OCI-LY3 (cell line): Measurements from ENCODE around the gene HMGXB4.

ENCODE experiments used
- H2AFZ ChIP-seq: fragments of 200-600, 300-600 bp; shearing (Covaris generic); 2 replicates; pipeline ENCODE4 v1.6.0; 2014; ENCODE audit warnings: antibody characterized with exemption, low read depth, low read length
- H3K27ac ChIP-seq: fragments of 200-600, 300-600 bp; sonication (generic); 2 replicates; pipeline ENCODE4 v1.5.1; 2014; ENCODE audit warnings: mild to moderate bottlenecking, low read length, moderate library complexity, mixed read lengths
- H3K27me3 ChIP-seq: fragments of 200-600, 300-600 bp; sonication (generic); 2 replicates; pipeline ENCODE4 v1.6.1; 2014; ENCODE audit warnings: low read depth, low read length, mixed read lengths
- H3K36me3 ChIP-seq: fragments of 200-600, 300-600 bp; sonication (generic); replicated peaks from 2 replicates; pipeline ENCODE3; 2014; ENCODE audit warnings: low read depth, low read length, mixed read lengths
- H3K4me1 ChIP-seq: fragments of 300-600, 200-600 bp; sonication (generic); 2 replicates; pipeline ENCODE4 v1.6.1; 2014; ENCODE audit warnings: low read length, mixed read lengths
- H3K4me2 ChIP-seq: fragments of 200-600, 300-600 bp; sonication (generic); 2 replicates; pipeline ENCODE4 v1.6.1; 2014; ENCODE audit warnings: low read length, mixed read lengths
- H3K4me3 ChIP-seq: fragments of 300-600, 200-600 bp; sonication (generic); 2 replicates; pipeline ENCODE4 v1.5.1; 2014; ENCODE audit warnings: antibody characterized with exemption, mild to moderate bottlenecking, low read length, moderate library complexity
- H3K79me2 ChIP-seq: fragments of 300-600, 200-600 bp; shearing (Covaris generic); 2 replicates; pipeline ENCODE4 v1.6.1; 2014; ENCODE audit warnings: mild to moderate bottlenecking, low read length, mixed read lengths
- H3K9ac ChIP-seq: fragments of 300-600, 200-600 bp; shearing (Covaris generic); 2 replicates; pipeline ENCODE4 v1.6.0; 2014; ENCODE audit warnings: mild to moderate bottlenecking, low read length, moderate library complexity
- H3K9me3 ChIP-seq: fragments of 200-600, 300-600 bp; shearing (Covaris generic); 2 replicates; pipeline ENCODE4 v1.6.1; 2014; ENCODE audit warnings: low read length, mixed read lengths; ENCODE audit not compliant: insufficient read depth
- H4K20me1 ChIP-seq: fragments of 200-600, 300-600 bp; sonication (generic); 2 replicates; pipeline ENCODE4 v1.6.1; 2016; ENCODE audit warnings: low read length, mixed read lengths; ENCODE audit not compliant: insufficient read depth
- CTCF ChIP-seq: fragments of 200-600, 300-600 bp; sonication (generic); IDR thresholded peaks from 2 replicates; pipeline ENCODE4 v1.5.1; 2014; ENCODE audit warnings: antibody characterized with exemption, low read length, low read depth
- EZH2phosphoT487 ChIP-seq: fragments of 200-600 bp; shearing (Covaris generic); IDR thresholded peaks from 2 replicates; pipeline ENCODE4 v1.6.1; 2018; ENCODE audit warnings: antibody characterized with exemption, mixed run types, low read depth

Gene HMGXB4

GRCh38 chr22:35226958-35227647 is 30.2 kb upstream of the HMGXB4 start:
- H3K27me3 ChIP-seq: no peaks in the 10 kb centered on the region
- H3K79me2 ChIP-seq: peaks cover 76% of the 10 kb centered on the region
- H3K27ac ChIP-seq: no peak overlapping the region
- TF ChIP-seq EZH2phosphoT487 (no peak), CTCF (no peak)
- H3K9me3 ChIP-seq: no peaks in the 10 kb centered on the region
- H3K4me1 ChIP-seq: peaks cover 14% of the 10 kb centered on the region
- peaks cover 42% of the 10 kb centered on the region for H3K36me3 ChIP-seq
- H2AFZ ChIP-seq: no peak overlapping the region
- H3K4me2 ChIP-seq: no peak overlapping the region
- H3K9ac ChIP-seq: no peak overlapping the region
- H4K20me1 ChIP-seq: peaks cover 42% of the 10 kb centered on the region
- H3K4me3 ChIP-seq: no peak overlapping the region

DNA sequence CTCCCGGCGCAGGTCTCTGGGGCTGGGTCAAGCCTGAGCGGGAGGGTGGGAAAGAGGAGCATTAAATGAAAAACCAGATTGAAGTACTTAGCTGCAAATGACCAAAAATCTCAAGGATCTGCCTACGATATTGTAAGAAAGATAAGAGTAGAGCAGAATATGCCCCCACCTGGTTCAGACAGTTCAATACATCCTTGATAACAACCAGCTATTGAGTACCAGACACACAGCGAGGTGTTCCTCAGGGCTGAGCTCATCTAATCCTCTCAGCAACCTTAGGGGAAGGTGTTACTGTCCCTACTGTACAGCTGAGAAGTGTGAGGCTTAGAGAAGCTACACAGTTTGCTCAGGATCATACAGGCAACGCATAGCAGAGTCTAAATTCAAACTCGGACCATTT is 27.4 kb upstream of the HMGXB4 start:
- Histone ChIP-seq H2AFZ (no peak overlapping the region), H3K27ac (no peak overlapping the region), H3K4me3 (peak overlapping the region; percentile 82), H3K36me3 (peaks cover 27% of the 10 kb centered on the region), H3K79me2 (peaks cover 53% of the 10 kb centered on the region), H3K9me3 (no peaks in the 10 kb centered on the region), H3K9ac (peak overlapping the region; percentile 76), H3K4me2 (peak overlapping the region; percentile 84), H3K4me1 (peaks cover 14% of the 10 kb centered on the region), H4K20me1 (peaks cover 18% of the 10 kb centered on the region), H3K27me3 (peaks cover 22% of the 10 kb centered on the region)
- no peak for TF ChIP-seq EZH2phosphoT487
- no peak for TF ChIP-seq CTCF

GRCh38 chr22:35230417-35230816 is 26.9 kb upstream of the HMGXB4 start:
- Histone ChIP-seq H2AFZ (peak overlapping the region; percentile 67; the same call in 1 of the 2 replicates), H3K4me1 (peaks cover 14% of the 10 kb centered on the region), H3K9ac (peak overlapping the region; percentile 76), H4K20me1 (0 out of 2 replicates have a peak, but pooled peaks cover 13% of the 10 kb centered on the region), H3K4me3 (peak overlapping the region; percentile 82), H3K36me3 (peaks cover 23% of the 10 kb centered on the region), H3K4me2 (peak overlapping the region; percentile 84), H3K9me3 (no peaks in the 10 kb centered on the region), H3K27me3 (peaks cover 27% of the 10 kb centered on the region), H3K27ac (no peak overlapping the region), H3K79me2 (peaks cover 47% of the 10 kb centered on the region)
- TF ChIP-seq EZH2phosphoT487 (no peak), CTCF (no peak)

DNA sequence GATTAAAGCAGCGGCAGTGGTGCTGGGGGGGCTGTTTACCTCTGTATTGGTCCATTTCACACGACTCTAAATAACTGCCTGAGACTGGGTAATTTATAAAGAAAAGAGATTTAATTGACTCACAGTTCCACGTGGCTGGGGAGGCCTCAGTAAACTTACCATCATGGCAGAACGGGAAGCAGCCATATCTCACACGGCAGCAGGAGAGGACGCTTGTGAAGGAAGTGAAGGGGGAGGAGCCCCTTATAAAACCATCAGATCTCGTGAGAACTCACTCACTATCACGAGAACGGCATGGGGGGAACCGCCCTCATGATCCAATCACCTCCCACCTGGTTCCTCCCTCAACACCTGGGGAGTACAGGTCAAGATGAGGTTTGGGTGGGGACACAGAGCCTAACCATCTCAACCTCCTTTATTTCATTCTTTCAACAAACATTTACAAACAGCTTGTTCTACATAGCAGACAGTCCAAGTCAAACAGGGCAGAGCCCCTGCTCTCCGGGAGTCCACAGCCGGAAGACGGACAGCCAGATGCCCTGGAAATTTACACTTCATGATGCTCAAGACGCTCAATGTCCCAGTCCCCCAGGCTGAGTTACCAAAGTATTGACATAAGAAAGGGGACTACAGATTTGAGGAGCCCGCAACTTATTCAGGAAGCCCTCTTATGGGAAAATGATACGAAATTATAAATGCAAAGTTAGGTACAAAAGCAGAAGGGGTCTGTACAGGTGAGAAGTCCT is 26.3 kb upstream of the HMGXB4 start:
- peak overlapping the region; percentile 85 for H2AFZ ChIP-seq
- H3K4me2 ChIP-seq: peak overlapping the region; percentile 84
- H3K4me1 ChIP-seq: peaks cover 14% of the 10 kb centered on the region
- H3K4me3 ChIP-seq: peak overlapping the region; percentile 82
- peak overlapping the region; percentile 31 for H3K27ac ChIP-seq
- H3K36me3 ChIP-seq: peaks cover 23% of the 10 kb centered on the region
- TF ChIP-seq CTCF (no peak), EZH2phosphoT487 (no peak)
- H3K27me3 ChIP-seq: peaks cover 28% of the 10 kb centered on the region
- peaks cover 47% of the 10 kb centered on the region for H3K79me2 ChIP-seq
- H3K9ac ChIP-seq: peak overlapping the region; percentile 76
- H3K9me3 ChIP-seq: no peaks in the 10 kb centered on the region
- H4K20me1 ChIP-seq: 0 out of 2 replicates have a peak, but pooled peaks cover 13% of the 10 kb centered on the region
